Neural progenitor cell (in vitro differentiated cells): Measurements from ENCODE around the gene C1GALT1. TPM values are rescaled to one million over a fixed set of nuclear protein-coding genes. Genes with fewer than 3 reads are reported as not detected.

Source experiments
- DNase-seq: peaks from one replicate; pipeline ENCODE4 v3.0.0-alpha.2; 2016; ENCODE audit warnings: low spot score
- H2AFZ ChIP-seq: fragments of 200-600 bp; sonication (generic); replicated peaks from 2 replicates; pipeline ENCODE4 v1.6.1; 2016; ENCODE audit warnings: antibody characterized with exemption
- H3F3A ChIP-seq: fragments of 200-600 bp; sonication (generic); 2 replicates; pipeline ENCODE4 v1.6.1; 2016; ENCODE audit warnings: antibody characterized with exemption, low read depth
- H3K27ac ChIP-seq: fragments of 200-600 bp; sonication (generic); 2 replicates; pipeline ENCODE4 v1.5.1; 2016; ENCODE audit warnings: mild to moderate bottlenecking
- H3K27me3 ChIP-seq: fragments of 200-600 bp; sonication (generic); 2 replicates; pipeline ENCODE4 v1.6.1; 2016; ENCODE audit warnings: mild to moderate bottlenecking, moderate library complexity
- H3K36me3 ChIP-seq: fragments of 200-600 bp; sonication (generic); 2 replicates; pipeline ENCODE4 v1.5.1; 2016
- H3K4me1 ChIP-seq: fragments of 200-600 bp; sonication (generic); 2 replicates; pipeline ENCODE4 v1.6.1; 2016; ENCODE audit warnings: mixed run types
- H3K4me2 ChIP-seq: fragments of 200-600 bp; sonication (generic); 2 replicates; pipeline ENCODE4 v1.6.1; 2016
- H3K4me3 ChIP-seq: fragments of 200-600 bp; sonication (generic); 2 replicates; pipeline ENCODE4 v1.5.1; 2016
- H3K79me2 ChIP-seq: fragments of 200-600 bp; sonication (generic); 2 replicates; pipeline ENCODE4 v1.6.1; 2016; ENCODE audit warnings: low read depth
- H3K9ac ChIP-seq: fragments of 200-600 bp; sonication (generic); 2 replicates; pipeline ENCODE4 v1.6.1; 2016
- H3K9me3 ChIP-seq: fragments of 200-600 bp; sonication (generic); 2 replicates; pipeline ENCODE4 v1.5.1; 2016; ENCODE audit warnings: low read depth
- H4K20me1 ChIP-seq: fragments of 200-600 bp; sonication (generic); 2 replicates; pipeline ENCODE4 v1.6.1; 2016; ENCODE audit warnings: low read depth
- H3K27ac Mint-ChIP-seq: 3 replicates; pipeline ENCODE4 v1.8.0; 2021; ENCODE audit warnings: mixed read lengths
- H3K27me3 Mint-ChIP-seq: 2 replicates; pipeline ENCODE4 v1.8.0; 2022; ENCODE audit warnings: low read depth, mild to moderate bottlenecking, inconsistent platforms, moderate library complexity, mixed read lengths; ENCODE audit not compliant: insufficient read depth
- H3K36me3 Mint-ChIP-seq: 3 replicates; pipeline ENCODE4 v1.8.0; 2021; ENCODE audit warnings: mixed read lengths
- H3K4me1 Mint-ChIP-seq: 3 replicates; pipeline ENCODE4 v1.8.0; 2021; ENCODE audit warnings: mixed read lengths
- H3K4me3 Mint-ChIP-seq: 3 replicates; pipeline ENCODE4 v1.8.0; 2021; ENCODE audit warnings: mild to moderate bottlenecking, moderate library complexity, mixed read lengths
- H3K9me3 Mint-ChIP-seq: 3 replicates; pipeline ENCODE4 v1.8.0; 2020; ENCODE audit warnings: mixed read lengths
- EZH2 ChIP-seq: fragments of 200-600 bp; sonication (generic); IDR thresholded peaks from 2 replicates; pipeline ENCODE4 v1.6.1; 2017; ENCODE audit warnings: antibody characterized with exemption, mild to moderate bottlenecking, moderate library complexity
- EZH2phosphoT487 ChIP-seq: fragments of 200-600 bp; sonication (generic); IDR thresholded peaks from 2 replicates; pipeline ENCODE4 v1.6.1; 2017; ENCODE audit warnings: antibody characterized with exemption
- total RNA-seq: library from RNA; depleted of rRNA; stranded (reverse); fragments of >200 nt; gene quantifications from 2 replicates; pipeline ENCODE4 v1.2.3, GENCODE V29; 2015; ENCODE audit warnings: low replicate concordance
- TF ChIP-seq, protein P1 (sequence below): fragments of 200-600 bp; sonication (generic); IDR thresholded peaks from 2 replicates; pipeline ENCODE4 v1.5.1; 2017; ENCODE audit warnings: antibody characterized with exemption, mild to moderate bottlenecking

The C1GALT1 gene
- total RNA-seq, 1 donor from 2014 or later: 59.2 TPM

DNA sequence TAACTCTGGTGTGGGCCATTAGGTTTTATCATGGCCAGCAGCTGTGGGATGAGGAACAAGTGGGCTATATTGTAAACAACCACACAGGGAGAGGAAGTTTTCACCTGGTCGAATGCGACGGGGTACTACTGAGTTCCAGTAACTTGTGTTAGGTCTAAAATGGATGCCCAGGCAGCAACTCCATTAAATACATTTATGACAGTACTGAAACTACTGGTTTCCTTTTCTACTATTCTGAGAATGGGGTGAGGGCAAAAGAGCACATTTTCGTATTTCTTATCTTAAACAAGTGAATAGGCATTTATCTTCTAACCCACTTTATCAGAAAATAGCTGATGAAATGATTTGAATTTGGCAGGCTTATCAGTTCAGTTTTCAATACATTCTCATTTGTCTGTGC, 109.7 kb downstream of the C1GALT1 start:
- Histone ChIP-seq H3K4me2 (no peak overlapping the region), H3K4me1 (no peaks in the 10 kb centered on the region), H3K36me3 (no peaks in the 10 kb centered on the region), H4K20me1 (no peaks in the 10 kb centered on the region), H3K9ac (no peak overlapping the region), H3K27ac (no peak overlapping the region), H2AFZ (no peak overlapping the region), H3K27me3 (no peaks in the 10 kb centered on the region), H3K4me3 (no peak overlapping the region), H3K79me2 (no peaks in the 10 kb centered on the region), H3K9me3 (no peaks in the 10 kb centered on the region), H3F3A (no peaks in the 10 kb centered on the region)
- TF ChIP-seq EZH2 (no peak), EZH2phosphoT487 (no peak)
- TF ChIP-seq, protein P1, sequence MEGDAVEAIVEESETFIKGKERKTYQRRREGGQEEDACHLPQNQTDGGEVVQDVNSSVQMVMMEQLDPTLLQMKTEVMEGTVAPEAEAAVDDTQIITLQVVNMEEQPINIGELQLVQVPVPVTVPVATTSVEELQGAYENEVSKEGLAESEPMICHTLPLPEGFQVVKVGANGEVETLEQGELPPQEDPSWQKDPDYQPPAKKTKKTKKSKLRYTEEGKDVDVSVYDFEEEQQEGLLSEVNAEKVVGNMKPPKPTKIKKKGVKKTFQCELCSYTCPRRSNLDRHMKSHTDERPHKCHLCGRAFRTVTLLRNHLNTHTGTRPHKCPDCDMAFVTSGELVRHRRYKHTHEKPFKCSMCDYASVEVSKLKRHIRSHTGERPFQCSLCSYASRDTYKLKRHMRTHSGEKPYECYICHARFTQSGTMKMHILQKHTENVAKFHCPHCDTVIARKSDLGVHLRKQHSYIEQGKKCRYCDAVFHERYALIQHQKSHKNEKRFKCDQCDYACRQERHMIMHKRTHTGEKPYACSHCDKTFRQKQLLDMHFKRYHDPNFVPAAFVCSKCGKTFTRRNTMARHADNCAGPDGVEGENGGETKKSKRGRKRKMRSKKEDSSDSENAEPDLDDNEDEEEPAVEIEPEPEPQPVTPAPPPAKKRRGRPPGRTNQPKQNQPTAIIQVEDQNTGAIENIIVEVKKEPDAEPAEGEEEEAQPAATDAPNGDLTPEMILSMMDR: no peak
- DNase-seq: no peak
- H3K27me3 Mint-ChIP-seq: no peaks in the 10 kb centered on the region
- no peaks in the 10 kb centered on the region for H3K9me3 Mint-ChIP-seq
- no peaks in the 10 kb centered on the region for H3K36me3 Mint-ChIP-seq
- H3K4me3 Mint-ChIP-seq: no peak overlapping the region
- H3K4me1 Mint-ChIP-seq: no peaks in the 10 kb centered on the region
- H3K27ac Mint-ChIP-seq: no peak overlapping the region

GRCh38 chr7:7292608-7293007, 110.3 kb downstream of the C1GALT1 start:
- Histone ChIP-seq H4K20me1 (no peaks in the 10 kb centered on the region), H3K4me2 (no peak overlapping the region), H3K9me3 (no peaks in the 10 kb centered on the region), H3K79me2 (no peaks in the 10 kb centered on the region), H3K4me3 (no peak overlapping the region), H3F3A (no peaks in the 10 kb centered on the region), H3K27me3 (no peaks in the 10 kb centered on the region), H3K36me3 (no peaks in the 10 kb centered on the region), H3K27ac (no peak overlapping the region), H3K4me1 (no peaks in the 10 kb centered on the region), H2AFZ (no peak overlapping the region), H3K9ac (no peak overlapping the region)
- Mint-ChIP-seq H3K36me3 (no peaks in the 10 kb centered on the region), H3K9me3 (peaks cover 3% of the 10 kb centered on the region), H3K27me3 (no peaks in the 10 kb centered on the region), H3K4me3 (no peak overlapping the region), H3K27ac (no peak overlapping the region), H3K4me1 (no peaks in the 10 kb centered on the region)
- TF ChIP-seq EZH2: no peak
- TF ChIP-seq, protein P1: no peak
- no peak for TF ChIP-seq EZH2phosphoT487
- no peak for DNase-seq

- Histone ChIP-seq H3K79me2 (no peaks in the 10 kb centered on the region), H3K9ac (no peak overlapping the region), H3K4me1 (no peaks in the 10 kb centered on the region), H2AFZ (no peak overlapping the region), H3K4me2 (no peak overlapping the region), H3F3A (no peaks in the 10 kb centered on the region), H4K20me1 (no peaks in the 10 kb centered on the region), H3K9me3 (no peaks in the 10 kb centered on the region), H3K27me3 (no peaks in the 10 kb centered on the region), H3K4me3 (no peak overlapping the region), H3K36me3 (no peaks in the 10 kb centered on the region), H3K27ac (no peak overlapping the region)
- TF ChIP-seq EZH2 (no peak), EZH2phosphoT487 (no peak)
- TF ChIP-seq, protein P1: no peak
- H3K4me3 Mint-ChIP-seq: no peak overlapping the region
- H3K36me3 Mint-ChIP-seq: no peaks in the 10 kb centered on the region
- no peak overlapping the region for H3K27ac Mint-ChIP-seq
- DNase-seq: no peak
- H3K9me3 Mint-ChIP-seq: peaks cover 4% of the 10 kb centered on the region
- no peaks in the 10 kb centered on the region for H3K27me3 Mint-ChIP-seq
- H3K4me1 Mint-ChIP-seq: no peaks in the 10 kb centered on the region
Measured at GRCh38 chr7:7293092-7293491, 110.7 kb downstream of the C1GALT1 start.

DNA sequence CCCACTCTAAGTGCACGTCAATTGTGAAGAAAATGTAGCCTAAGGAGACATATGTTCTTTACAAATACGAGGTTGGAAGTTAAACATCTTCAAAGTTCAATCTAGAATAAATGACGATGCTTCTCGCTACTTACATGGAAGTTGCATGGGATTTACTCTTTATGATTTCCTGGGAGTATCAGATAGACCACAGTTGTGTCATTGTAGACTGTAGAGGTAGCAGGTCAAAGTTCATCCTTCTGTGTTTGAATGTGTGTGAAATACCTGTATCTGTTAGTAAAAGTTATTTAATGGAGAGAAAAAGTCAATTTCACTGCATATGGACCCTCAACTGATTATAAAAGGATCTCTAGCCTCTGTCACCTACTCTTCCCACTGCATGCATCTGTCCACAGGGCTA, 112.6 kb downstream of the C1GALT1 start:
- peaks cover 4% of the 10 kb centered on the region for H3K9me3 Mint-ChIP-seq
- DNase-seq: no peak
- no peaks in the 10 kb centered on the region for H3K79me2 ChIP-seq
- H3K9ac ChIP-seq: no peak overlapping the region
- TF ChIP-seq, protein P1: no peak
- no peak for TF ChIP-seq EZH2phosphoT487
- TF ChIP-seq EZH2: no peak
- H3F3A ChIP-seq: no peaks in the 10 kb centered on the region
- H3K27me3 ChIP-seq: no peaks in the 10 kb centered on the region
- H3K4me3 Mint-ChIP-seq: no peak overlapping the region
- H3K4me3 ChIP-seq: no peak overlapping the region
- H3K4me1 Mint-ChIP-seq: no peaks in the 10 kb centered on the region
- H3K4me1 ChIP-seq: no peaks in the 10 kb centered on the region
- no peak overlapping the region for H3K4me2 ChIP-seq
- no peaks in the 10 kb centered on the region for H3K36me3 ChIP-seq
- peak overlapping the region; percentile 26 for H2AFZ ChIP-seq
- no peak overlapping the region for H3K27ac Mint-ChIP-seq
- no peaks in the 10 kb centered on the region for H3K27me3 Mint-ChIP-seq
- H3K27ac ChIP-seq: no peak overlapping the region
- no peaks in the 10 kb centered on the region for H3K36me3 Mint-ChIP-seq
- H4K20me1 ChIP-seq: no peaks in the 10 kb centered on the region
- H3K9me3 ChIP-seq: no peaks in the 10 kb centered on the region
